ENCODE data around the gene KRTAP4-2.

GRCh38 chr17:41145261-41145660 lies 32.8 kb downstream of the KRTAP4-2 start:
- TF ChIP-seq EP300 (IDR thresholded peaks at IDR 0.05; ENCODE audit: borderline replicate concordance in 1 of 2, control insufficient read depth in 1 of 2, low read depth in 2 of 2, low read length in 2 of 2) (no peak), RFX5 (IDR thresholded peaks at IDR 0.05; ENCODE audit: low read depth, low read length) (no peak), POLR2AphosphoS5 (IDR thresholded peaks at IDR 0.05; ENCODE audit: low read length) (no peak), CHD2 (IDR thresholded peaks at IDR 0.05; ENCODE audit: borderline replicate concordance, low read depth, low read length) (no peak)
- TF ChIP-seq, protein P1, sequence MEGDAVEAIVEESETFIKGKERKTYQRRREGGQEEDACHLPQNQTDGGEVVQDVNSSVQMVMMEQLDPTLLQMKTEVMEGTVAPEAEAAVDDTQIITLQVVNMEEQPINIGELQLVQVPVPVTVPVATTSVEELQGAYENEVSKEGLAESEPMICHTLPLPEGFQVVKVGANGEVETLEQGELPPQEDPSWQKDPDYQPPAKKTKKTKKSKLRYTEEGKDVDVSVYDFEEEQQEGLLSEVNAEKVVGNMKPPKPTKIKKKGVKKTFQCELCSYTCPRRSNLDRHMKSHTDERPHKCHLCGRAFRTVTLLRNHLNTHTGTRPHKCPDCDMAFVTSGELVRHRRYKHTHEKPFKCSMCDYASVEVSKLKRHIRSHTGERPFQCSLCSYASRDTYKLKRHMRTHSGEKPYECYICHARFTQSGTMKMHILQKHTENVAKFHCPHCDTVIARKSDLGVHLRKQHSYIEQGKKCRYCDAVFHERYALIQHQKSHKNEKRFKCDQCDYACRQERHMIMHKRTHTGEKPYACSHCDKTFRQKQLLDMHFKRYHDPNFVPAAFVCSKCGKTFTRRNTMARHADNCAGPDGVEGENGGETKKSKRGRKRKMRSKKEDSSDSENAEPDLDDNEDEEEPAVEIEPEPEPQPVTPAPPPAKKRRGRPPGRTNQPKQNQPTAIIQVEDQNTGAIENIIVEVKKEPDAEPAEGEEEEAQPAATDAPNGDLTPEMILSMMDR (IDR thresholded peaks at IDR 0.05 in 2 of 3, conservative IDR thresholded peaks at IDR 0.05 in 1 of 3; ENCODE audit: control insufficient read depth in 2 of 3, extremely low read depth in 1 of 3, insufficient read depth in 1 of 3, low read depth in 3 of 3, low read length in 3 of 3): no peak
- TF ChIP-seq, protein P2, sequence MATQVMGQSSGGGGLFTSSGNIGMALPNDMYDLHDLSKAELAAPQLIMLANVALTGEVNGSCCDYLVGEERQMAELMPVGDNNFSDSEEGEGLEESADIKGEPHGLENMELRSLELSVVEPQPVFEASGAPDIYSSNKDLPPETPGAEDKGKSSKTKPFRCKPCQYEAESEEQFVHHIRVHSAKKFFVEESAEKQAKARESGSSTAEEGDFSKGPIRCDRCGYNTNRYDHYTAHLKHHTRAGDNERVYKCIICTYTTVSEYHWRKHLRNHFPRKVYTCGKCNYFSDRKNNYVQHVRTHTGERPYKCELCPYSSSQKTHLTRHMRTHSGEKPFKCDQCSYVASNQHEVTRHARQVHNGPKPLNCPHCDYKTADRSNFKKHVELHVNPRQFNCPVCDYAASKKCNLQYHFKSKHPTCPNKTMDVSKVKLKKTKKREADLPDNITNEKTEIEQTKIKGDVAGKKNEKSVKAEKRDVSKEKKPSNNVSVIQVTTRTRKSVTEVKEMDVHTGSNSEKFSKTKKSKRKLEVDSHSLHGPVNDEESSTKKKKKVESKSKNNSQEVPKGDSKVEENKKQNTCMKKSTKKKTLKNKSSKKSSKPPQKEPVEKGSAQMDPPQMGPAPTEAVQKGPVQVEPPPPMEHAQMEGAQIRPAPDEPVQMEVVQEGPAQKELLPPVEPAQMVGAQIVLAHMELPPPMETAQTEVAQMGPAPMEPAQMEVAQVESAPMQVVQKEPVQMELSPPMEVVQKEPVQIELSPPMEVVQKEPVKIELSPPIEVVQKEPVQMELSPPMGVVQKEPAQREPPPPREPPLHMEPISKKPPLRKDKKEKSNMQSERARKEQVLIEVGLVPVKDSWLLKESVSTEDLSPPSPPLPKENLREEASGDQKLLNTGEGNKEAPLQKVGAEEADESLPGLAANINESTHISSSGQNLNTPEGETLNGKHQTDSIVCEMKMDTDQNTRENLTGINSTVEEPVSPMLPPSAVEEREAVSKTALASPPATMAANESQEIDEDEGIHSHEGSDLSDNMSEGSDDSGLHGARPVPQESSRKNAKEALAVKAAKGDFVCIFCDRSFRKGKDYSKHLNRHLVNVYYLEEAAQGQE (IDR thresholded peaks at IDR 0.05; ENCODE audit: low read depth, low read length): no peak
